HG02970 (cell line): ENCODE measurements around the gene SCARF1.
A peak's percentile ranks its signal among the peaks of the same experiment; 100 is the strongest.

Source experiments
- ATAC-seq: cut with Tn5 transposase; IDR thresholded peaks from one replicate; pipeline ENCODE4 v1.9.1; 2021; ENCODE audit warnings: mild to moderate bottlenecking, moderate library complexity, moderate number of reproducible peaks; ENCODE audit not compliant: unreplicated experiment, low FRiP score

The SCARF1 gene

GRCh38 chr17:1629504-1630310, 15.8 kb downstream of the SCARF1 start:
- peak; percentile 0 for ATAC-seq

GRCh38 chr17:1628856-1629503, 16.6 kb downstream of the SCARF1 start:
- peak; percentile 48 for ATAC-seq

- peak; percentile 45 for ATAC-seq
These were observed 17.3 kb downstream of the SCARF1 start, which contains the start of gene SLC43A2 for GRCh38 chr17:1627982-1628855. SLC43A2 (minus strand) TSS chr17:1628834; CDS start chr17:1627874, 960 bp downstream.

GRCh38 chr17:1627182-1627981, 18.1 kb downstream of the SCARF1 start:
- no peak for ATAC-seq

- no peak for ATAC-seq
These were observed 19.2 kb downstream of the SCARF1 start for GRCh38 chr17:1626333-1626732.

- ATAC-seq, result no peak
These were observed 20.0 kb downstream of the SCARF1 start for GRCh38 chr17:1625581-1625980.

GRCh38 chr17:1625053-1625452, 20.5 kb downstream of the SCARF1 start:
- ATAC-seq, result no peak

GRCh38 chr17:1624650-1625049, 20.9 kb downstream of the SCARF1 start:
- no peak for ATAC-seq

GRCh38 chr17:1623057-1623630, 22.4 kb downstream of the SCARF1 start:
- ATAC-seq, result no peak

GRCh38 chr17:1621273-1621954, 24.1 kb downstream of the SCARF1 start:
- ATAC-seq, result no peak

GRCh38 chr17:1620486-1620885, 25.0 kb downstream of the SCARF1 start:
- no peak for ATAC-seq

GRCh38 chr17:1617620-1618174, 27.8 kb downstream of the SCARF1 start:
- no peak for ATAC-seq

- ATAC-seq, result no peak
These were observed 29.4 kb downstream of the SCARF1 start for GRCh38 chr17:1616101-1616500.

- ATAC-seq, result no peak
These were observed 33.1 kb downstream of the SCARF1 start for GRCh38 chr17:1612400-1612799.

- ATAC-seq, result no peak
These were observed 33.8 kb downstream of the SCARF1 start for GRCh38 chr17:1611715-1612114.

- ATAC-seq, result no peak
These were observed 36.9 kb downstream of the SCARF1 start for GRCh38 chr17:1608676-1609075.

GRCh38 chr17:1607971-1608320, 37.6 kb downstream of the SCARF1 start:
- no peak for ATAC-seq

GRCh38 chr17:1606352-1606985, 39.1 kb downstream of the SCARF1 start:
- no peak for ATAC-seq
